ENCODE data around the gene SCLY.

- TF ChIP-seq YY1 (IDR thresholded peaks at IDR 0.05; ENCODE audit: insufficient read depth, insufficient replicate concordance, low read depth, low read length) (no peak), CTCF (CRISPR knock-in tag; IDR thresholded peaks at IDR 0.05) (no peak), CHCHD3 (CRISPR knock-in tag; IDR thresholded peaks at IDR 0.05) (no peak), POLR2AphosphoS2 (IDR thresholded peaks at IDR 0.05; ENCODE audit: low read depth, low read length) (no peak), ZNF598 (CRISPR knock-in tag; IDR thresholded peaks at IDR 0.05; ENCODE audit: borderline replicate concordance) (no peak)
Observed at GRCh38 chr2:238090887-238091286, 30.1 kb downstream of the SCLY start.
